Parathyroid adenoma (tissue), 2 donors: ENCODE data around the gene SULT2B1.

Experiments used
- H2AFZ ChIP-seq: fragments of 300-600 bp; sonication (generic); one replicate; pipeline ENCODE4 v1.7.0; 2017; ENCODE audit warnings: antibody characterized with exemption, mild to moderate bottlenecking
- H3K27ac ChIP-seq: fragments of 300-600 bp; sonication (generic); one replicate; pipeline ENCODE4 v1.7.0; 2017
- H3K27me3 ChIP-seq: fragments of 300-600 bp; sonication (generic); one replicate; pipeline ENCODE4 v1.7.0; 2017; ENCODE audit warnings: low read length; ENCODE audit not compliant: control insufficient read depth, insufficient read depth
- H3K36me3 ChIP-seq: fragments of 300-600 bp; sonication (generic); one replicate; pipeline ENCODE4 v1.7.0; 2017; ENCODE audit warnings: low read length; ENCODE audit not compliant: control insufficient read depth, insufficient read depth
- H3K4me1 ChIP-seq: fragments of 300-600 bp; sonication (generic); one replicate; pipeline ENCODE4 v1.7.0; 2017; ENCODE audit warnings: control low read depth
- H3K4me2 ChIP-seq: fragments of 300-600 bp; sonication (generic); one replicate; pipeline ENCODE4 v1.7.0; 2017; ENCODE audit warnings: low read length
- H3K4me3 ChIP-seq: fragments of 300-600 bp; sonication (generic); one replicate; pipeline ENCODE4 v1.7.0; 2017; ENCODE audit warnings: low read depth, low read length
- H3K79me2 ChIP-seq: fragments of 300-600 bp; sonication (generic); one replicate; pipeline ENCODE4 v1.7.0; 2017; ENCODE audit warnings: control low read depth
- H3K9ac ChIP-seq: fragments of 300-600 bp; sonication (generic); one replicate; pipeline ENCODE4 v1.7.0; 2017; ENCODE audit warnings: mild to moderate bottlenecking
- H3K9me3 ChIP-seq: fragments of 300-600 bp; sonication (generic); one replicate; pipeline ENCODE4 v1.7.0; 2017; ENCODE audit warnings: low read length; ENCODE audit not compliant: control insufficient read depth
- CTCF ChIP-seq: fragments of 300-600 bp; sonication (generic); IDR thresholded peaks from one replicate; pipeline ENCODE4 v1.7.0; 2017; ENCODE audit warnings: antibody characterized with exemption, mild to moderate bottlenecking
- donor health status: primary hyperparathyroidism.

SULT2B1 gene

GRCh38 chr19:48565090-48565489, 13.1 kb downstream of the SULT2B1 start:
- peaks cover 4% of the 10 kb centered on the region for H3K79me2 ChIP-seq
- no peak overlapping the region for H3K27ac ChIP-seq
- no peak for TF ChIP-seq CTCF
- H3K9ac ChIP-seq, result no peak overlapping the region
- H3K9me3 ChIP-seq, result no peaks in the 10 kb centered on the region
- no peaks in the 10 kb centered on the region for H3K27me3 ChIP-seq
- H3K4me1 ChIP-seq, result no peaks in the 10 kb centered on the region
- no peak overlapping the region for H3K4me2 ChIP-seq
- H3K4me3 ChIP-seq, result no peak overlapping the region
- H3K36me3 ChIP-seq, result no peaks in the 10 kb centered on the region
- H2AFZ ChIP-seq, result no peak overlapping the region

- TF ChIP-seq CTCF, result no peak
- no peak overlapping the region for H3K4me3 ChIP-seq
- no peak overlapping the region for H3K9ac ChIP-seq
- no peak overlapping the region for H3K4me2 ChIP-seq
- H3K27me3 ChIP-seq, result no peaks in the 10 kb centered on the region
- no peaks in the 10 kb centered on the region for H3K9me3 ChIP-seq
- H2AFZ ChIP-seq, result no peak overlapping the region
- H3K79me2 ChIP-seq, result no peaks in the 10 kb centered on the region
- no peaks in the 10 kb centered on the region for H3K36me3 ChIP-seq
- H3K4me1 ChIP-seq, result no peaks in the 10 kb centered on the region
- no peak overlapping the region for H3K27ac ChIP-seq
These were observed 16.4 kb downstream of the SULT2B1 start for GRCh38 chr19:48568345-48568886.

- peak overlapping the region; percentile 16 for H2AFZ ChIP-seq
- no peak overlapping the region for H3K9ac ChIP-seq
- H3K27ac ChIP-seq, result no peak overlapping the region
- H3K4me2 ChIP-seq, result no peak overlapping the region
- no peak overlapping the region for H3K4me3 ChIP-seq
- H3K79me2 ChIP-seq, result no peaks in the 10 kb centered on the region
- no peak for TF ChIP-seq CTCF
- no peaks in the 10 kb centered on the region for H3K9me3 ChIP-seq
- no peaks in the 10 kb centered on the region for H3K4me1 ChIP-seq
- no peaks in the 10 kb centered on the region for H3K27me3 ChIP-seq
- no peaks in the 10 kb centered on the region for H3K36me3 ChIP-seq
These were observed 17.8 kb downstream of the SULT2B1 start for GRCh38 chr19:48569814-48570213.

- no peaks in the 10 kb centered on the region for H3K9me3 ChIP-seq
- no peaks in the 10 kb centered on the region for H3K36me3 ChIP-seq
- no peak overlapping the region for H3K4me3 ChIP-seq
- H3K4me1 ChIP-seq, result no peaks in the 10 kb centered on the region
- H3K27me3 ChIP-seq, result no peaks in the 10 kb centered on the region
- no peaks in the 10 kb centered on the region for H3K79me2 ChIP-seq
- H3K27ac ChIP-seq, result no peak overlapping the region
- no peak overlapping the region for H3K4me2 ChIP-seq
- H2AFZ ChIP-seq, result no peak overlapping the region
- no peak overlapping the region for H3K9ac ChIP-seq
- TF ChIP-seq CTCF, result no peak
These were observed 19.6 kb downstream of the SULT2B1 start for GRCh38 chr19:48571378-48572162.

GRCh38 chr19:48573163-48573505, 21.2 kb downstream of the SULT2B1 start:
- Histone ChIP-seq H3K9me3 (no peaks in the 10 kb centered on the region), H3K36me3 (no peaks in the 10 kb centered on the region), H3K27ac (no peak overlapping the region), H3K79me2 (no peaks in the 10 kb centered on the region), H3K4me1 (no peaks in the 10 kb centered on the region), H3K9ac (no peak overlapping the region), H3K4me3 (no peak overlapping the region), H3K27me3 (no peaks in the 10 kb centered on the region), H3K4me2 (no peak overlapping the region), H2AFZ (no peak overlapping the region)
- TF ChIP-seq CTCF, result no peak
